Measurements from ENCODE around the gene GGPS1. TPM values are rescaled to one million over a fixed set of nuclear protein-coding genes. Genes with fewer than 3 reads are reported as not detected.
"Not testable (repeated sequence)": the region's sequence is repeated elsewhere in the genome, so short reads cannot be mapped to it uniquely, and the experiment has no call there.

Gene GGPS1
- total RNA-seq, 1 donor from 2014 or later: 29.8 TPM

GRCh38 chr1:235351441-235351840, 23.1 kb downstream of the GGPS1 start:
- intact Hi-C loops (cut with DNase I): no loop called here
- TF ChIP-seq CTCF (IDR thresholded peaks at IDR 0.05): no peak
- no peaks in the 10 kb centered on the region for H3K36me3 ChIP-seq
- no peaks in the 10 kb centered on the region for H3K27me3 ChIP-seq (ENCODE audit: low read depth)
- ATAC-seq (no peak), DNase-seq (no peak)
- no peaks in the 10 kb centered on the region for H3K9me3 ChIP-seq
- no peak overlapping the region for H3K4me3 ChIP-seq
- no peaks in the 10 kb centered on the region for H3K4me1 ChIP-seq
- no peak overlapping the region for H3K27ac ChIP-seq

- Histone ChIP-seq H3K27me3 (ENCODE audit: low read depth) (no peaks in the 10 kb centered on the region), H3K4me1 (no peaks in the 10 kb centered on the region), H3K9me3 (no peaks in the 10 kb centered on the region), H3K36me3 (no peaks in the 10 kb centered on the region), H3K4me3 (no peak overlapping the region), H3K27ac (no peak overlapping the region)
- no peak for DNase-seq
- no peak for ATAC-seq
- TF ChIP-seq CTCF (IDR thresholded peaks at IDR 0.05): no peak
- intact Hi-C loops (cut with DNase I): no loop called here
These were observed 23.5 kb downstream of the GGPS1 start for GRCh38 chr1:235351898-235352297.

GRCh38 chr1:235357485-235358373, 29.4 kb downstream of the GGPS1 start:
- TF ChIP-seq CTCF (IDR thresholded peaks at IDR 0.05): no peak
- DNase-seq (no peak), ATAC-seq (no peak)
- intact Hi-C loops (cut with DNase I): no loop called here
- no peaks in the 10 kb centered on the region for H3K36me3 ChIP-seq
- H3K4me3 ChIP-seq: no peak overlapping the region
- H3K27me3 ChIP-seq (ENCODE audit: low read depth): no peaks in the 10 kb centered on the region
- no peaks in the 10 kb centered on the region for H3K9me3 ChIP-seq
- no peak overlapping the region for H3K27ac ChIP-seq
- no peaks in the 10 kb centered on the region for H3K4me1 ChIP-seq

- ATAC-seq (no peak), DNase-seq (no peak)
- H3K36me3 ChIP-seq: no peaks in the 10 kb centered on the region
- intact Hi-C loops (cut with DNase I): no loop called here
- H3K4me1 ChIP-seq: no peaks in the 10 kb centered on the region
- H3K9me3 ChIP-seq: no peaks in the 10 kb centered on the region
- no peak overlapping the region for H3K27ac ChIP-seq
- no peak overlapping the region for H3K4me3 ChIP-seq
- H3K27me3 ChIP-seq (ENCODE audit: low read depth): no peaks in the 10 kb centered on the region
- no peak for TF ChIP-seq CTCF (IDR thresholded peaks at IDR 0.05)
These were observed 30.5 kb downstream of the GGPS1 start for GRCh38 chr1:235358899-235359298.

- peaks cover 13% of the 10 kb centered on the region for H3K4me1 ChIP-seq
- H3K27ac ChIP-seq; H3K9me3 ChIP-seq; H3K4me3 ChIP-seq; intact Hi-C loops (cut with DNase I); DNase-seq; H3K36me3 ChIP-seq; ATAC-seq; H3K27me3 ChIP-seq (ENCODE audit: low read depth): not testable (repeated sequence)
These were observed 35.8 kb downstream of the GGPS1 start for GRCh38 chr1:235364189-235364588.

- Histone ChIP-seq H3K4me3 (no peak overlapping the region), H3K27ac (peak overlapping the region; percentile 85), H3K36me3 (no peaks in the 10 kb centered on the region), H3K4me1 (peaks cover 13% of the 10 kb centered on the region), H3K9me3 (no peaks in the 10 kb centered on the region), H3K27me3 (ENCODE audit: low read depth) (no peaks in the 10 kb centered on the region)
- DNase-seq (no peak), ATAC-seq (no peak)
- no peak for TF ChIP-seq CTCF (IDR thresholded peaks at IDR 0.05)
- intact Hi-C loops (cut with DNase I): no loop called here
These were observed 37.9 kb downstream of the GGPS1 start for GRCh38 chr1:235366286-235366685.

Measured in lower lobe of right lung (tissue), 2 donors.